NT2/D1 (cell line): Measurements from ENCODE around the gene FCER2.

Experiments used
- SUZ12 ChIP-seq: IDR thresholded peaks from 2 replicates; pipeline ENCODE4 v1.6.1; 2011; ENCODE audit not compliant: insufficient read length, insufficient read depth; ENCODE audit errors: extremely low read depth
- YY1 ChIP-seq: IDR thresholded peaks from 2 replicates; pipeline ENCODE4 v1.6.1; 2011; ENCODE audit not compliant: insufficient read length, insufficient read depth
- ZNF274 ChIP-seq: IDR thresholded peaks from 2 replicates; pipeline ENCODE4 v1.6.1; 2011; ENCODE audit warnings: mild to moderate bottlenecking, low read depth, low read length

GRCh38 chr19:7706955-7707456, 5.1 kb upstream of the FCER2 start:
- TF ChIP-seq YY1: no peak
- TF ChIP-seq ZNF274: no peak
- no peak for TF ChIP-seq SUZ12
